Measurements from ENCODE around the gene DUSP22.

The DUSP22 gene

GRCh38 chr6:352474-352873, 60.2 kb downstream of the DUSP22 start:
- DNase-seq (ENCODE audit: low read depth): no peak

- DNase-seq (ENCODE audit: low read depth): no peak
Observed at GRCh38 chr6:352896-353470, 60.7 kb downstream of the DUSP22 start.

DNA sequence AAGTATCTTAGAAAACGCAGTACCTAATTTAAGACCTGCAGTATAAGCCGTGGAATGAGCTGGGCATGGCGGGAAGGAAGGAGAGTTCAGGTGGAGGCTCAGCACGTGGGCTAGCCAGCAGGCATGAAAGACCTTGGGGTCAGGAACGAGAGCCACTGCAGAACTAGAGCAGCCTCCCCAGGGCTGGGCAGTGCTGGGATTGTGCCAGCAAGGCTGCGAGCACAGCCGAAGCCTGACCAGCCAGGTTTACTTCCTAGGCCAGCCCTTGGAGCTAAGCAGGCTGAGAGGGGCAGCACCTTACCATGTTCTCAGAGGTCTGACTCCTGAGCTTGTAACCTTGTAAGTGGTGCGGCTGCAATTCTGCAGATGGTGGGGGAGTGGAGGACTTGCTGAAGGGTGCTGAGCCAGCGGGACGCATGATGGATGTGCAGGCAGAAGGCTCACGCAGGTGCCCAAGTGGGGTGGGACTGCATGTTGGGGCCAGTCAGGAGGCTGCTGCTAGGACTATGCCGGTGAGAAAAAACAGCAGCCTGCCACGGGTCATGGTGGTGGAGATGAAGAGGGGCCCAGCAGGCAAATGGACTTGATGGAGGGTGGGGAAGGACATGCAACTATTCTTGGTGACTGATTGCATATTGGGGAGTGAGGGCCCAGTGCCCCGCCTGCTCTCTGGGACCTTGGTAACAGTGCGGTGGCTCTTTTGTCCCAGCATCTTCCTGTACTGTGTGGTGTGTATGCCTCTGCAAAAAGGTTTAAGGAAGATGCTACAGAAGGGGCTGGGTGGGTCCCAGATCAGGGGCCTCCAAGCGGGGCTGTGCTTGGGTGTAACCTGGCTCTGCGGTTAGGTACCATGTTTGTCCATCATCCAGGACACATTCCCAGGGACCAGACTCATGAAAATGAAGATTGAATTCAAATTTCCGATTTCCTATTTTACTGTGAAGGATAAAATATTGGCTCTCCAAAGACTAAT, 61.6 kb downstream of the DUSP22 start:
- no peak for DNase-seq (ENCODE audit: low read depth)

- DNase-seq (ENCODE audit: low read depth): no peak
Observed at GRCh38 chr6:354631-355280, 62.5 kb downstream of the DUSP22 start.

GRCh38 chr6:355373-356208, 63.3 kb downstream of the DUSP22 start:
- DNase-seq (ENCODE audit: low read depth): no peak

DNA sequence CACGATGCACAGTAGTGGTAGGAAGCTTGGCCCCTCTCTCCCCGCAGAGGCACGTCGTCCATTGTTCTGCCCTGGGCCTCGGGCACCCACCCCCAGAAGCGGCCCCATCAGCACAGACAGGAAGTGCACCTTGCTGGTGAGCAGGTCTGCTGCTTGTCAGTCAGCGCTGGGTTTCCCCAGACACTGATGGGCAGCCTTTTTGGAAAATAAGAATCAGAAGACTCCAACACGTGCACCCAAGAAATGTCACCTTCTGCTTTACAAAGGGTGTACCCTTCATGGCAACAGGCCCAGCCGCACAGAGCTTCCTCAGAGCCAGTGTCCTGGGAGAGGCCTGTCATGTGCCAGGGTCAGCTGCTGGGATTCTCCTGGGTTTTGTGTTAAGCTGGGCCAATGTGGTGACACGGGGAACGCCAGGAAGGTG, 64.6 kb downstream of the DUSP22 start:
- no peak for DNase-seq (ENCODE audit: low read depth)

- DNase-seq (ENCODE audit: low read depth): no peak
Observed at GRCh38 chr6:357261-357790, 65.0 kb downstream of the DUSP22 start.

- DNase-seq (ENCODE audit: low read depth): no peak
Observed at GRCh38 chr6:357791-358341, 65.6 kb downstream of the DUSP22 start.

- DNase-seq (ENCODE audit: low read depth): no peak
Observed at GRCh38 chr6:358432-358831, 66.1 kb downstream of the DUSP22 start.

DNA sequence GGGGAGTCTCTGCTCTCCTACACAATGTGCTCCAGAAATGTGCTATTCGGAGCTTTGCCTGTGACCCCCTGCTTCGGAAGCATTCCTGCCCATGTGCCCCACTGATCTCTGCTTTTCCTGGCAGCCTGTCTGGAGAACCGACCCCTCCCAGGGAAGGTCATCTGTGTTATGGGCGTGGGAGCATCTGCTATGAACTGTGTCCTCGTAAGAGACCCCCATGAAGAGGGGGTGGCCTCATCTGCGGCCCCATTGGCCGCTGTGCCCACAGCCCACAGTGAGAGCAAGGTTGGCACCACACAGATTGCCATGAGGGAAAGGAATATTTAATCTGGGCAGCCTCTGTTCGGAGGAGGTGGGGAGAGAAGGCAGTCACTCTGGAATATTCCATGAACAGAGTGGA, 66.6 kb downstream of the DUSP22 start:
- no peak for DNase-seq (ENCODE audit: low read depth)

- DNase-seq (ENCODE audit: low read depth): no peak
Observed at GRCh38 chr6:359261-360035, 67.2 kb downstream of the DUSP22 start.

GRCh38 chr6:360349-360748, 68.1 kb downstream of the DUSP22 start:
- no peak for DNase-seq (ENCODE audit: low read depth)

GRCh38 chr6:360764-361373, 68.6 kb downstream of the DUSP22 start:
- no peak for DNase-seq (ENCODE audit: low read depth)

GRCh38 chr6:361411-362132, 69.3 kb downstream of the DUSP22 start:
- no peak for DNase-seq (ENCODE audit: low read depth)

GRCh38 chr6:362231-362923, 70.1 kb downstream of the DUSP22 start:
- DNase-seq (ENCODE audit: low read depth): no peak

DNA sequence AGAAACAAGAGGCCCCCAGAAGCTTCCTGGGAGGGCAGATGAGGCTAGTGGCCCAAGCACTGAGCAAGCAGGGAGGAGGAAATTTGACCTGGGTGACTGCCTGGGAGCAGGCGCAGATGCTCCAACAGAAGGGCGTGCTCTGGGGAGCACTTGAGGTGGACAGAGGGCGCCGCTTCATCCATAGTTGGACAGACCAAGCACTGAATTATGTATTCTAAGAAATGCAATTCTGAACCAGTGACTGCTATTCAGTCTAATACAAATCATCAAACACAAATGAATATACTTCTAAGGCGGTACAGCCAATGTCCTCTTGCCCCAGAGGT, 70.6 kb downstream of the DUSP22 start:
- DNase-seq (ENCODE audit: low read depth): no peak

GRCh38 chr6:363291-363690, 71.0 kb downstream of the DUSP22 start:
- DNase-seq (ENCODE audit: low read depth): no peak

- no peak for DNase-seq (ENCODE audit: low read depth)
Observed at GRCh38 chr6:363909-364308, 71.6 kb downstream of the DUSP22 start.

All from HS-27A (cell line).